Sigmoid colon (tissue), 4 donors: ENCODE data around the gene HAT1.

ENCODE experiments used
- EP300 ChIP-seq, 4 donors: sonication (generic); formaldehyde crosslinking; IDR thresholded peaks; one replicate each; pipeline ENCODE4 v1.6.1; 2017; ENCODE audit warnings: antibody characterized with exemption in 4 of 4
- POLR2AphosphoS5 ChIP-seq, 4 donors: sonication (generic); formaldehyde crosslinking; IDR thresholded peaks; one replicate each; pipeline ENCODE4 v1.6.1; 2017; ENCODE audit warnings: antibody characterized with exemption in 4 of 4
- TF ChIP-seq, protein P1 (sequence below), 4 experiments: fragments of 450-650 bp in 3 of 4; fragments of 200-600 bp in 1 of 4; IDR thresholded peaks; one replicate each; pipeline ENCODE4 v1.5.1; 2016 to 2019; ENCODE audit warnings: antibody characterized with exemption in 4 of 4, mild to moderate bottlenecking in 3 of 4, moderate library complexity in 2 of 4

DNA sequence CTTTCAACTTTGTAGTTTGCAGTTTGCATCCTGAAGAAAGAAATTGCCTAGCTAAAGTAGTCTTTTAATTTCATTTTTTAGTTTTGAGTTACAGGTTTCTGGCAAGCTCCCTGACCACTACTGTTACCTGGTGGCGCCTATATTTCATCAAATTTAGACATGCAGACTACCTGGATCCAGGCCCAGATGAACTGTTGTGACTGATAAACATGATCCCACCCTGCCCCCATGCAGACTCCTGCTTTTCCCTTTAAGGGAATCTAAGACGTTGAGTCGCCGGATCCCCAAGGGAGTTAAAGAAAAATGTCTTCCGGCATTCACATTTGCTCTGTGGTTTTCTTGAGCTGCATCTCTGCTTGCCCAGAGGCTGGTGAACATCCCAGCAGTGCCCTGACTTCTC lies 99.7 kb downstream of the HAT1 start:
- TF ChIP-seq, protein P1, sequence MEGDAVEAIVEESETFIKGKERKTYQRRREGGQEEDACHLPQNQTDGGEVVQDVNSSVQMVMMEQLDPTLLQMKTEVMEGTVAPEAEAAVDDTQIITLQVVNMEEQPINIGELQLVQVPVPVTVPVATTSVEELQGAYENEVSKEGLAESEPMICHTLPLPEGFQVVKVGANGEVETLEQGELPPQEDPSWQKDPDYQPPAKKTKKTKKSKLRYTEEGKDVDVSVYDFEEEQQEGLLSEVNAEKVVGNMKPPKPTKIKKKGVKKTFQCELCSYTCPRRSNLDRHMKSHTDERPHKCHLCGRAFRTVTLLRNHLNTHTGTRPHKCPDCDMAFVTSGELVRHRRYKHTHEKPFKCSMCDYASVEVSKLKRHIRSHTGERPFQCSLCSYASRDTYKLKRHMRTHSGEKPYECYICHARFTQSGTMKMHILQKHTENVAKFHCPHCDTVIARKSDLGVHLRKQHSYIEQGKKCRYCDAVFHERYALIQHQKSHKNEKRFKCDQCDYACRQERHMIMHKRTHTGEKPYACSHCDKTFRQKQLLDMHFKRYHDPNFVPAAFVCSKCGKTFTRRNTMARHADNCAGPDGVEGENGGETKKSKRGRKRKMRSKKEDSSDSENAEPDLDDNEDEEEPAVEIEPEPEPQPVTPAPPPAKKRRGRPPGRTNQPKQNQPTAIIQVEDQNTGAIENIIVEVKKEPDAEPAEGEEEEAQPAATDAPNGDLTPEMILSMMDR (IDR thresholded peaks at IDR 0.05) = no peak
- TF ChIP-seq EP300 (IDR thresholded peaks at IDR 0.05) = no peak
- TF ChIP-seq POLR2AphosphoS5 (IDR thresholded peaks at IDR 0.05) = no peak
